Measurements from ENCODE around the gene PPME1.

Gene PPME1

DNA sequence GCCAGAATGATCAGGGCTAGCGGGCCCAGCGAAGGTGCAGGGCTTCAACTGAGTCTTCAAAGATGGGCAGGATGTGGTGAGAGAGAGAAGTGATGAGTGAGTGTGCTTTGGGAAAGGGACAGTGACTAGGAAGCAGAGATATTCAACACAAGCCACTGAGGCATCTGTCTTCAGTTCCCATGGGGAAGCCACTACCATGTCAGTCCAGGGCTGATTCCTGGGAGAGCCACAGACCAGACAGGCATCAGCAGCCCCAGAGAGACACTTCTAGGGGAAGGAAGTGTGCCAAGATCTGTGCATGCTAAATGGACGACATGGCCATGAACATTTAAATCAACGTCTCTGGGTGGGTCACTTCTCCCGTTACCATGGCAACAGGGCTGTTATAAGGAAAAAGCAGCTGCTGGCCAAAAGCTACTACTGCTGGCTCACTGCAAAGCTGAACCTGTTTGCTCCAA lies 111.9 kb downstream of the PPME1 start:
- no peak for DNase-seq

DNA sequence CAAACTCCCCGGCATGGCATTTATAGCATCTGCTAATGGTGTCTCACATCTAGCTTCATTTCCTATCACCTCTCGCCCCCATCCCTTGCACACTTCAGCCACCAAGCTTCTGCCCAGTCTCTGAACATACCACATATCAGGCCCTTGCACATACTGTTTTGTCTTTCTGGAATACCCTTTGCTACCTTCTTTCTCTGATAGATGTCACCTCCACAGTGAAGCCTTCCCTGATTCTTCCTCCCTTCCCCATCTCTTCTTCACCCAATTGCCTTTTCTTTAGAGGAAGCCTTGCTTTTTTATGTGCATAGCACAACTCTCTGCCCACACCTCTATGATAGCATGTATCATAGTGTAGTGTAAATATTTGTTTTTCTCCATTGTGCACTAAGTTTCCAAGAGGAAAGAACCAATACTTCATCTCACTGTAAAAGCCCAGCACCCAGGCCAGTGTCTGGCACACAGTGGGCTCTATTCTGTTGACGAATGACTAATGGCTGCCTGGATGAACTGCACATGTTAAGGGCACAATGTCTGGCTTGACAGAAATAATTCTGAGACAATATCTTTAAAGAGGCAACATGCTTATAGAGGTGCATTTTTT lies 112.6 kb downstream of the PPME1 start:
- DNase-seq, result no peak

DNA sequence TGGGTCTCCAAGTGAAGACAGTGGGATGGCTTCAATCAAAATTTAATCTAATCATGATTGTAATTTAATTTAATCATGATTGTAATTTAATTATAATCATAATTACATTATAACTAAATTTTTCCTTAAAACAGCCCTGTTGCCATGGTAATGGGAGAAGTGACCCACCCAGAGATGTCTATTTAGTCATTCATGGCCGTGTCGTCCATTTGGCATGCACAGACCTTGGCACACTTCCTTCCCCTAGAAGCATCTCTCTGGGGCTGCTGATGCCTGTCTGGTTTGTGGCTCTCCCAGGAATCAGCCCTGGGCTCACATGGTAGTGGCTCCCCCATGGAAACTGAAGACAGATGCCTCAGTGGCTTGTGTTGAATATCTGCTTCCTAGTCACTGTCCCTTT lies 113.4 kb downstream of the PPME1 start:
- no peak for DNase-seq

DNA sequence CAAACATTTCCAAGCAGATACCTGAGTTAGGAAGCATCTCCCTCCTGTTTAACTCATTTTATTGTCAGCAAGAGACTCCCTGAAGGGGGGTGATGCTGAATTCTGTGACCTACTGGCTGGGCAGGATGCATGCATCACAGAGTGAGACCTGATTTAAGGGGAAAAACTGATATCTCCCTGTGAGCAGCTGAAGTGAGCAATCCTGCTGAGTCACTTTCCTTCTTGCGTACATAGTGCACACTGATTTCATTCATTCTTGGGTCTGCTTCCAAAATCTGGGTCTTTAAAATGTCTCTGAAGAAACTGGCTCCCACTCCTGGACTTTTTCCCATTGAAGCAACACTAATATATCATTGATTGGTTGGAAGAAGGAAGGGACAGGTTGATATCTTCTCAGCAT lies 117.1 kb downstream of the PPME1 start:
- no peak for DNase-seq

DNA sequence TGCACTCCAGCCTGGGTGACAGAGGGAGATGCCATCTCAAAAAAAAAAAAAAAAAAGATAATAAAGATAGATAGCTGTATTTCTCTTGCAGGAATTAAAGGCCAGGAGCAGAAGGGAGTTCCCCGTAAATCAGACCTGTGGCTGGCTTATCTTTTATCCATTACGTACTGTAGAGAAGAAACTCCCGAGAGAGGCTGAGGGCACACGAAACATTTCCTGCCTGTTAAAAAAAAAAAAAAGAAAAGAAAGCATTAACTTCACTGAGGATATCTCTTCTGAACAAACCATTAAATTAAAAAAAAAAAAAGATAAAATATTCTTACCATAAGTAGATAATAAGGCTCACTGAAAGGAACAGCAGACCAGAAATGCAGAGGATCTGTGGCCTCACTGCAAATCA lies 117.8 kb downstream of the PPME1 start:
- DNase-seq, result no peak

DNA sequence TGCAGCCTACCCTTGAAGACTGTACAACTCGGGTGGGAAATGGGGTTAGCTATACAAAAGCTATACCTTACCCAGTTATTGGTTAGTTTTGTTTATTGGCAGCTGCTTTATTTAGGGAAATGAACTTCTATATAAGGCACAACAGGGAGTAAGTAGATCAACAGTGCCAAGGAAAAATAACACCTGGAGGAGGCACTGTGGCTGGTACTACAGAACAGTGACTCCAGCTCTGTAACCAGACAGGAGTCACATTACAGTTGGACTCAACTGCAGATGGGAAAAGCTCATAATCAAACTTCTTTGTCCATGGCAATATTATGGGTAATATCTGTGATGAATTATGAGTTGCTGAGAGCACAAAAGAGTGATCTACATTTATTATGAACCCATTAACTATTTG lies 126.4 kb downstream of the PPME1 start:
- no peak for DNase-seq

DNA sequence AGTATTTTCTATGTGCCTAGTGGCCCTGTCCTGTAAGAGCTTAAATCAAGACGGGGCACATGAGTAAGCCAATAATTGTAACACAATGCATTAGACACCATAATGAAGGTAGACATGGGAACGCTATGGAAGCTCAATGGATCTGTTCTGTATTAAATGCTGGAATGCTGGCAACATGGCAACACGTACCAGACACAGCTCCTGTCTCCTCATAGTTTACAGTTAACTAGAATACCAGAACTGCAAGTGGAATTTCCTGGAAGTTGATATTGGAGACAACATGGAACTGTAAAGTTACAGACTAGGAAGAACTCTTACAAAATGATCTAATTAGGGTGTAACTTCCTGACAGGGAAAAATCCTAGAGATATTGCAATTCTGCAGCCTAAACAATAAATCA lies 127.9 kb downstream of the PPME1 start:
- DNase-seq, result no peak
